EL (cell line): ENCODE measurements around the gene FANCE.

Experiments used
- DNase-seq: peaks from one replicate; pipeline ENCODE4 v3.0.0-alpha.2; 2016

FANCE gene, protein sequence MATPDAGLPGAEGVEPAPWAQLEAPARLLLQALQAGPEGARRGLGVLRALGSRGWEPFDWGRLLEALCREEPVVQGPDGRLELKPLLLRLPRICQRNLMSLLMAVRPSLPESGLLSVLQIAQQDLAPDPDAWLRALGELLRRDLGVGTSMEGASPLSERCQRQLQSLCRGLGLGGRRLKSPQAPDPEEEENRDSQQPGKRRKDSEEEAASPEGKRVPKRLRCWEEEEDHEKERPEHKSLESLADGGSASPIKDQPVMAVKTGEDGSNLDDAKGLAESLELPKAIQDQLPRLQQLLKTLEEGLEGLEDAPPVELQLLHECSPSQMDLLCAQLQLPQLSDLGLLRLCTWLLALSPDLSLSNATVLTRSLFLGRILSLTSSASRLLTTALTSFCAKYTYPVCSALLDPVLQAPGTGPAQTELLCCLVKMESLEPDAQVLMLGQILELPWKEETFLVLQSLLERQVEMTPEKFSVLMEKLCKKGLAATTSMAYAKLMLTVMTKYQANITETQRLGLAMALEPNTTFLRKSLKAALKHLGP

DNA sequence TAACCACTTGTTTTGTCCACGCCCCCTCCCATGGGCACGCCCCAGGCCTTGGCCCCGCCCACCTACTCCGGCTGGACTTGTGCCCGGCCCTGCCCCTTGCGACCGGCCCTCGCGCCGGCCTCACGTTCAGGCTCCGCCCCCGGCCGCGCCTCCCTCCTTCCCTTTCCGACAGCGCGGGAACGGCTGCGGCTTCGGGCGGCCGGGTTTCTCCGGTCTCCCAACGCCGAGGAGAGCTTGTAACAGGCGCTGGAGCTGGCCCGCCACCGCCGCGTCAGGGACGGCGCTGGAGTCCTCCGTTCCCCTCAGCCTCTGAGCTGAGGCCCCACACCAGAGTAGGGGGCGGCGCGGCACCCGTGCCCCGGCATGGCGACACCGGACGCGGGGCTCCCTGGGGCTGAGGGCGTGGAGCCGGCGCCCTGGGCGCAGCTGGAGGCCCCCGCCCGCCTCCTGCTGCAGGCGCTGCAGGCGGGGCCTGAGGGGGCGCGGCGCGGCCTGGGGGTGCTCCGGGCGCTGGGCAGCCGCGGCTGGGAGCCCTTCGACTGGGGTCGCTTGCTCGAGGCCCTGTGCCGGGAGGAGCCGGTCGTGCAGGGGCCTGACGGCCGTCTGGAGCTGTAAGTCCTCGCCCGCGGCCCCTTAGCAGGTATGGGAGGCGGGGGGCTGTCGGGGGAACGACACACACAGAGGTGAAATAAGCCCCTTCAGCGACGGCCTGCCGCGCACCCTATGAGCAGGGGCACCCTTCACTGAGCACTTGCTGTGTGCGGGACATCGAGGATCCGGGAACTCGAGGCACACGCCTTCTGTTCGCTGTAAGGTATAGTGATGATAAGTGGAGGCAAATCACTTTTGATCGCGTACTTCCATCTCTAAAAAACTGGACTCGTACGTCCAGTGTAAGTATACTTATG is at the start of gene FANCE:
Gene FANCE, plus strand, starts transcription at position 156 of the 908 bp plus-strand sequence. Its CDS starts 208 bp downstream, at position 364.
- peak; percentile 91 for DNase-seq

DNA sequence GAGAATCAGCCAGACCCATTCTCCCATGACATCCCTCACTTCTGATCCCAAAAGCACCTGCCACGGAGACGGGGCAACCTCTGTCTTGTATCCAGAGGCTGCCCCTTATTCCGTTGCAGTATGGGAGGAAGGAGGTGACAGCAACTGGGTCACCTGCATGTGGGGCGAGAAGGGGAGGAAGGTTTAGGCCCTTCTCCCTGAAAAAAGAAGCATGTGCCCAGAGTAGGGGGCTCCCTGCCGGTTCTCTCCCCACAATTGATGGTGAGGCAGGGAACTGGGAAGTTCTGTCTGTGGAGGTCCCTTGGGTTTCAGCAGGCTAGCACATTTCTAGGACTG is 49.3 kb upstream of the FANCE start:
- no peak for DNase-seq

DNA sequence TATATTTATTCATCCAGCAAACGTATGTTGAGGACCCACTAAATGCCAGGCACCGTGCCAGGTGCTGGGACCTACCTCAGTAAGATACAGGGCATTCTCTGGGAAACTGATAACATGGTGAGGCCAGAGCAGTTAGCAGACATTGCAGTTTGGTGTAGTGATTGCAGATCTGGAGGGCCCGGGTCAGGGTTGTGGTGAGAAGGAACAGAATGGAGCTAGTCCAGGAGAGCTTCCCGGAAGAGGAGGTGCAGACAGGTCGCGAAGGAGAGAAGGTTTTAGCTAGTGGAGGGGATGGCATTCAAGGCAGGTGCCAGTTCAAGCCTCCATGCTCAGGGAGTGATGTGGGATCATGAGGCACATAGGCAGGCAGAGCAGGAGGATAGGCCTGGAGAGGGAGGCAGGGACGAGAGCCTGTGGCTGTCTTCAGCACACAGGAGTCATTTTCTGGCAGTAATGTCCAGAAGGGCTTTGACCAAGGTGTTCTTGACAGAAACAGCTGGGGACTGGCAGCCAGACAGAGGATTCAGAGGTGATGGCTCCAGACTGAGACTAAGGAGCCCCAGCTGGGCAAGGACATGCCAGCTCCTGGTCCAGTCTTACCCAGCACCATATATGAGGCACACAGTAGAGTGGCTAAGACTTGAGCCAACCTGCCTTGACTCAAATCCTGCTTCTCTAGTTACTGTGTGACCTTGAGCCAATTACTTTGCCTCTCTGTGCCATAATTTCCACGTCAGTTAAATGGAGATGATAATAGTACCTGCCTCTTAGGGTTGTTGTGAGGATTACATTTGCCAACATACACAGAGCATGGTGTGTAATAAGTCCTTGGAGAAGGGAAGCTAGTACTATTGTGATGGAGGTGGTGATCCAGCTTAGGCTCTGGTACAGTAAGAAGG is 48.3 kb upstream of the FANCE start:
- DNase-seq, result no peak

DNA sequence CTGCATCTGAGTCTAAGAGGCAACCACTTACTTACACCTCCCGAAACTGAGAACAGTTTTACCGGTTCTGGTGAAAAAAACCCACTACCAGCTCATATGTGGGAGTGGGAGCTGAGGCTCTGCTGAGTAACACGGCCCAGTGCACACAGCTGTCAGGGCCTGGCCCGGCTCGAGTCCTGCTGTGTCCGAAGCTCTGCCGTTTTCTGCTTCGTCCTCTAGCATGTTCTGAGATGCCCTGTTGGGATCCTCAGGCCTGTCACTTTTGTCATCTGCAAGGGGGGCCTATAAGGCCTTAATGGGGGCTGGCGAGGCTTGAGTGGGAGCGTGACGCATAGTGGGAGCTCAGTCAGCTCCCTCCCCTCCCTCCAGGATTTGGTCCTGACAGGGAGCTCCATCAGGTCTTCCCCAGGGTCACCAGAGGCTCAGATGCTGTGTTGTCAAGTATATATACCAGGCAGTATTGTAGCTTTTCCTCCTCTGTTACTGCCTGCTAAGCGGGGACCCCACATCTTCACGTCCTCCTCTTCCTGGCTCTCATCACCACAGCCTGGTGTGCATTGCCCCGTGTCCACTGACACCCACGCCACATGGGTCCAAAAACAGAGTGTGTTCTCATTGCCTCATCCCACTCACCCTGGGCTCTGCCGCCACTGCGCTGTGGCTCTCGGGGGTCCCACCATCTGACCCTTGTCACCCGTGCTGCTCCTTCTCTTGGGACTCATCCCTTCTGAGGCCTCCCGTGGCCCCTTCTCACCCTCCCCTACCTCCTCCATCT is 45.2 kb upstream of the FANCE start:
- DNase-seq, result no peak

- DNase-seq, result no peak
Observed at GRCh38 chr6:35409245-35409644, 42.9 kb upstream of the FANCE start.

DNA sequence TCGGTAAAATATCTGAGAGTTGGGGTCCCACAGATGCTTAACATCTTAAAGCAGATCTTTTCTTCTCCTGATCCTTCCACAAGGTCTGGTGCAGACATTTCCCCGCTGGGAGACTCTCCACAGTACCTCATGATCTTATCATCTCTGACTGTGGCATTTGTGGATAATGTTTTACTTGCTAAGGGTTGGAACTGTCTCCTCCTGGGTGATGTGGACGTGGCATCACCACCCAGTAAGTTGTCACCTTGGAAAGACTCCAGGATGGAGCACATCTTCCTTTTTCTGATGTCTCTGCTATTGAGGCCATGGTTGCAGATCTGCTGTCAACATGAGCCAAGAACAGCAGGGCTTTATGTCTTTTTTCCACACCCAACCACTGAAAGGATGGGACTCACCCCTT is 42.0 kb upstream of the FANCE start:
- DNase-seq, result no peak

GRCh38 chr6:35411066-35411465 is 41.1 kb upstream of the FANCE start:
- DNase-seq, result no peak

DNA sequence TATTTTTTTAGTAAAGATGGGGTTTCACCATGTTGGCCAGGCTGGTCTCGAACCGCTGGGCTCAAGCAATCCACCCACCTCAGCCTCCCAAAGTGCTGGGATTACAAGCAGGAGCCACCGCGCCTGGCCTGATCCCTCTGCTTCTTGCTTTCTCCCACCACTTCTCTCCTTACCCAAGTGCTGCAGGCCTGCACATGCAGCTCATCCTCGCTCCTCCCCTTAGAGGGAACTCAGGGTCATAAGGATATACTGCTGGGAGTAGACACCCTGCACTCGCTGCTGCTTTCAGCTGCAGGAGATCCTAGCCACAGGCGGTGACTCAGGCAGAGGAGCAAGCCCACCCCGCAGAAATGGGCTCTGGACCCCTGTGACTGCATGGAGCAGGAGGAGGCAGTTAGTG is 40.0 kb upstream of the FANCE start:
- DNase-seq, result no peak

GRCh38 chr6:35413911-35414310 is 38.2 kb upstream of the FANCE start:
- no peak for DNase-seq

DNA sequence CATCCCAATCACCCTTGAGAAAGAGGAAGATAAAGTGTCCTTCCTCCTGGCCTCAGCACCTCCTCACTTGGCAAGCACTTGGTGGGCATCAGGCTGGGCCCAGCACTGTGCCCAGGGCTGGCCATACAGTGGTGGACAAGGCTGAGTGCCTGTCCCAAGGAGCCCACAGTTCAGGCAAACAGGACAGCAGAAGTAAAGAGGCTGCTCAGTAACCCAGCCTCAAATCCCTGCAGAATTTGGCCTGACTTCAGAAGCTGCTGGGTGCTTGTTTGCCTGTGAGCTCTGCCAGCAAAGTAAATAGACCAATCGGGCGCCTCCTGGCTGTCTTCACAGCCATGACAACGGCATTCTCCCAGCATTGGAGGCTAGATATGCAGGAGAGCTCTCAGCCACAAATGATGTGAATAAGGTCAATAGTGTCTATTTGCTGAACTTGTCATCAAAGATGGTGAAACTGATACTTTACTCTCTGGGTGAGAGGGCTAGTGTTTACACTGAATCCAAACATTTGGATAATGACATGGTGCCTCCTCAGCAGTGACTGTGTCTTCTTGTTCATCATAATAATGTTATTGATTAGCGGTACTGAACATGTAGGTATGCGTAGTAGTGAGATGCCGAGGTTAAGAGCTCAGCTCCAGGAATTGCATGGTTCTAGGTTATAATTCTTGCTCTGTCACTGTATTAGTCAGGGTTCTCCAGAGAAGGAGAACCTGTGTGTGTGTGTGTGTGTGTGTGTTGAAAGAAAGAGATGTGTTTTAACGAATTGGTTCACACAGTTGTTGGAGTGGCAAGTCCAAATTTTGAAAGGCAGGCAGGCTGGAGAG is 36.9 kb upstream of the FANCE start:
- peak; percentile 81 for DNase-seq

- DNase-seq, result no peak
Observed at GRCh38 chr6:35417979-35418661, 34.0 kb upstream of the FANCE start.

DNA sequence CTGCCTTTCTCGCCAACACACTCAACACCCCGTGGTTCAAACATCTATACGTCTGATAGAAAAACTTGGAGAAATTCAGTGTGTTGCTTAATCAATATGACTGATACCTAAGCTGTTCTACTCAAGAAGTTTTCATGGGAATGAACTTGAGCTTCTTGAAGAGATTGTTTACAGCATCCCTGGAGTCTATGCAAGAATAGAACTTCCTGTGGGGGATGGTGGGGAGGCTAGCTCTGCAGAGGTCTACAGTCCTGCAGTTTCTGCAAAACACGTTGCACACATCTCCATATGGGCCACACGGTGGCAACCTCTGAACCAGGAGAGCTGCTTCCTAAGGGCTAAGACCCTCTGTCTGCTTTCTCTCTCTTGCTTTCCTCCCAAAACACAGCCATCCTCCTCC is 32.7 kb upstream of the FANCE start:
- peak; percentile 65 for DNase-seq

DNA sequence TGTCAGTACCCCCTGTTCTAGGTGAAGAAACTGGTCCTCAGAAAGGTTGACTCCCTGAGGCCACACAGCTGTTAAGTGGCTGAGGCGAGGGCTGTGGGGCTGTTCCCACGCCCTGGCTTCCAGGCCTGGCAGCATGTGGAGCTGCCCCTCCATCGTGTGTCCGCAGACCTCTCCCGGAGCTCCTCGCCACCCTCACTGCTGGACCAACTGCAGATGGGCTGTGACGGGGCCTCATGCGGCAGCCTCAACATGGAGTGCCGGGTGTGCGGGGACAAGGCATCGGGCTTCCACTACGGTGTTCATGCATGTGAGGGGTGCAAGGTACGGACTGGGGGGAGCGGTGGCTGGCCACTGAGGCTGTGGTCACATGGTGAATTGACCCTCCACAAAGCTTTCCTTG is 32.2 kb upstream of the FANCE start:
- DNase-seq, result no peak

DNA sequence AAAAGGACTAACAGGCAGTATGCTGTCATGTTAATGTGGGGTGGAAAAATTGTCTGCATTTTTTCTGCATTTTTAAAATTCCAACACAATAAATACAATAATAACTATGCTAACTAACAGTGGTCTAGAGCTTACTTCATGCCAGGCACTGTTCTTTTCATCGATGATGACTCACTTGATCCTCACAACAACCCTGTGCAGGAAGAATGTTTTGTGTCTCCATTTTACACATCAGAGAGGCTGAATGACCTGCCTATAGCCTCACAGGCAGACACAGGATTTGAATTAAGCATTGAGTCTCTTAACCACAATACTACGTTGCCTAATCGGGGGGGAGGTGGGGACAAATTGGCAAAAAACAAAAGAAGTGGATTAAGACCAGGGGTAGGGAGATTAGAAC is 26.9 kb upstream of the FANCE start:
- DNase-seq, result peak; percentile 96

DNA sequence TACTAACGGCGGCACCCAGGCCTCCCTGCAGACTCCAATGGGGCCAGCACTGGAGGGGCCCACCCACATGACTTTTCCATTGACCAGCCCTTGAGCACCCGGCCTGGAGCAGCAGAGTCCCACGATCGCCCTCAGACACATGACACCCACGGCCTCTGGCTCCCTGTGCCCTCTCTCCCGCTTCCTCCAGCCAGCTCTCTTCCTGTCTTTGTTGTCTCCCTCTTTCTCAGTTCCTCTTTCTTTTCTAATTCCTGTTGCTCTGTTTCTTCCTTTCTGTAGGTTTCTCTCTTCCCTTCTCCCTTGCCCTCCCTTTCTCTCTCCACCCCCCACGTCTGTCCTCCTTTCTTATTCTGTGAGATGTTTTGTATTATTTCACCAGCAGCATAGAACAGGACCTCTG is 26.1 kb upstream of the FANCE start:
- DNase-seq, result no peak

- no peak for DNase-seq
Observed at GRCh38 chr6:35427435-35427834, 24.7 kb upstream of the FANCE start.

DNA sequence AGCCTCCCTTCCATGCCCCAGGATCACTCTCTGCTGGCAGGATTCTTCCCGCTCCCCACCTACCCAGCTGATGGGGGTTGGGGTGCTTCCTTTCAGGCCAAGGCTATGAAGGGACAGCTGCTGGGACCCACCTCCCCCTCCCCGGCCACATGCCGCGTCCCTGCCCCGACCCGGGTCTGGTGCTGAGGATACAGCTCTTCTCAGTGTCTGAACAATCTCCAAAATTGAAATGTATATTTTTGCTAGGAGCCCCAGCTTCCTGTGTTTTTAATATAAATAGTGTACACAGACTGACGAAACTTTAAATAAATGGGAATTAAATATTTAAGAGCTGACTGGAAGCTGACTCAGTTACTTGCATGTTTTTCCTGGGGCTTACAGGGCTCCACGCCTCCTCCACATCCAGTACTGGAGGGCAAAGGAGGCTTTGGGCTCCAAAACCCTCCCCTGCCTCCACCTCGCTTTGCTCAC is 24.3 kb upstream of the FANCE start:
- peak; percentile 91 for DNase-seq

DNA sequence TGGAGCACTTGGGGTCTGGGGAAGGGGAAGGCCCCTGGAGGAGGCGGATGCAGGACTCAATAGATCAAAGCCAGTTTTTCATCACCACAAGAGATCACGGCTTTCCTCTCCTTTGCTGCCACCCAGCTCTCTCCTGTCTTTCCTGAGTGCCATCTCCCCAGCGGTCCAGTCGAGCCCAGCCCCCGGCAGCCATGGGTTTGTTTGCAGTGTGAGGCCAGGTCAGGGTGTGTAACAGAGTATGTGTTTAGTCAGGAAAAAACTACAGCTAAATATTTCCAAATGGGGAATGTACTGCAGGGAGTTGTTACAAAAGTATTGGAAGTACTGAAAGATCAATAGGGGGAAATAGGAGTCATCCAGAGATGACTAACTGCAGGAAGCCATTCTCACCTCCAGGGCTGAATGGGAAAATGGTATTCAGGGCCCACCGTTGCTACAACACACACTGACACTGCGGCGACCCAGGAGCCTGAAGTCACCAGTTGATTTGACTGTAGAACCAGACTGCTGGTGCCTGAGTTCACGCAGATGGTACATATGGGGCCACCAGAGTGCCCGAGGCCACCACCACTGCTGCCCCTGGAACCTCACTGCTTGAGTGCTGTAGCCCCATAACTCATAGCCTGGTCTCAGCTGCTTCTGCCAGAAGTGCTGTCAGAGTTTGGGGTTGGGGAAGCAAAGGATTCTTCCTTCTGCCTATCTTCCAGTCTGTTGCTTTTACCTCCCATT is 23.6 kb upstream of the FANCE start:
- no peak for DNase-seq

DNA sequence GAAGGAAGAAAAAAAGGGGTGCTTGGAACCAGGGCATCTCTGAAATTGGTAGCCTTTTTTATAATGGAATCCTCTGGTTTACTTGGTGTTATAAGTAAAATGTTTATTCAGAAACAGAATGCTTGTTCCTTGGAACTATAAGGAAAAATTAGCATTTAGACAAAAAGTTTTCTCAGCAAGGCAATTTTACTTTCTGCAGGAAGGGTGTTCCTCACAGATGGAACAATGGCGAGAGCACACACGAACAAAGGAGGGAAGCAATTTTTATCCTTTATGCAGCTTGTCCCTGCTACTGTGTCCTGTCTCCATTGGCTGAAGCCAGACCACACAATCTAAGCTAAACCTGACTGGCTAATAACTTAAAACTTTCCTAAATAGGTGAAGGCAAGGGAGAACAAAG is 22.7 kb upstream of the FANCE start:
- no peak for DNase-seq

- no peak for DNase-seq
Observed at GRCh38 chr6:35432291-35432690, 19.8 kb upstream of the FANCE start.
